HG03103 (cell line): ENCODE results near the gene PLA2G4E.

Experiments used
- ATAC-seq: cut with Tn5 transposase; IDR thresholded peaks from one replicate; pipeline ENCODE4 v1.9.1; 2021; ENCODE audit warnings: low read depth; ENCODE audit not compliant: unreplicated experiment

PLA2G4E gene

GRCh38 chr15:41995476-41995855 is 25.4 kb downstream of the PLA2G4E start:
- no peak for ATAC-seq

GRCh38 chr15:41994772-41995475 is 25.9 kb downstream of the PLA2G4E start:
- no peak for ATAC-seq

GRCh38 chr15:41994171-41994650 is 26.6 kb downstream of the PLA2G4E start:
- no peak for ATAC-seq

GRCh38 chr15:41993472-41994170 is 27.2 kb downstream of the PLA2G4E start:
- no peak for ATAC-seq

GRCh38 chr15:41992803-41993190 is 28.0 kb downstream of the PLA2G4E start:
- no peak for ATAC-seq

- no peak for ATAC-seq
These were observed 28.6 kb downstream of the PLA2G4E start for GRCh38 chr15:41992151-41992802.

GRCh38 chr15:41990691-41991090 is 30.2 kb downstream of the PLA2G4E start:
- ATAC-seq, result no peak

GRCh38 chr15:41990243-41990605 is 30.6 kb downstream of the PLA2G4E start:
- ATAC-seq, result no peak

- no peak for ATAC-seq
These were observed 31.1 kb downstream of the PLA2G4E start for GRCh38 chr15:41989573-41990242.

- no peak for ATAC-seq
These were observed 31.8 kb downstream of the PLA2G4E start for GRCh38 chr15:41988896-41989572.

GRCh38 chr15:41987925-41988275 is 32.9 kb downstream of the PLA2G4E start:
- ATAC-seq, result no peak

- no peak for ATAC-seq
These were observed 33.5 kb downstream of the PLA2G4E start for GRCh38 chr15:41987246-41987924.

GRCh38 chr15:41985236-41986160 is 35.3 kb downstream of the PLA2G4E start:
- no peak for ATAC-seq

GRCh38 chr15:41984622-41985021 is 36.2 kb downstream of the PLA2G4E start:
- no peak for ATAC-seq

- no peak for ATAC-seq
These were observed 36.9 kb downstream of the PLA2G4E start for GRCh38 chr15:41983621-41984571.

- ATAC-seq, result no peak
These were observed 37.6 kb downstream of the PLA2G4E start for GRCh38 chr15:41983221-41983620.

GRCh38 chr15:41982133-41982930 is 38.5 kb downstream of the PLA2G4E start:
- ATAC-seq, result no peak
